HL-60 (cell line): ENCODE measurements around the gene DLX5.

Experiments
- DNase-seq, 2 experiments: peaks; one replicate each; pipeline ENCODE4 v3.0.0-alpha.2; 2010 to 2020; ENCODE audit warnings: low read depth in 1 of 2, low spot score in 1 of 2
- H3K27ac ChIP-seq: fragments of 250-450 bp; sonication (Bioruptor Pico); replicated peaks from 2 replicates; pipeline ENCODE4 v1.5.1; 2020; ENCODE audit warnings: mild to moderate bottlenecking, moderate library complexity
- H3K27me3 ChIP-seq: fragments of 250-450 bp; sonication (Bioruptor Pico); 2 replicates; pipeline ENCODE4 v1.5.1; 2021; ENCODE audit warnings: mild to moderate bottlenecking, moderate library complexity; ENCODE audit not compliant: insufficient read depth, poor library complexity, severe bottlenecking
- H3K4me3 ChIP-seq: replicated peaks from 2 replicates; pipeline ENCODE4 v1.5.1; 2011; ENCODE audit warnings: mild to moderate bottlenecking, control low read depth, low read length; ENCODE audit not compliant: insufficient read depth
- GABPA ChIP-seq: IDR thresholded peaks from 2 replicates; pipeline ENCODE4 v1.6.1; 2012; ENCODE audit warnings: low read depth
- POLR2AphosphoS5 ChIP-seq: IDR thresholded peaks from 2 replicates; pipeline ENCODE4 v1.6.1; 2012; ENCODE audit warnings: low read depth
- SPI1 ChIP-seq: IDR thresholded peaks from 2 replicates; pipeline ENCODE4 v1.6.1; 2012; ENCODE audit warnings: low read depth, mild to moderate bottlenecking, borderline replicate concordance
- TF ChIP-seq, protein P1 (sequence below): IDR thresholded peaks from 2 replicates; pipeline ENCODE4 v1.6.1; 2012; ENCODE audit warnings: low read depth; ENCODE audit not compliant: insufficient replicate concordance
- TF ChIP-seq, protein P2 (sequence below): IDR thresholded peaks from one replicate; pipeline ENCODE4 v1.5.1; 2011; ENCODE audit warnings: low read length, control low read depth, inconsistent platforms; ENCODE audit not compliant: insufficient read depth

Gene DLX5

DNA sequence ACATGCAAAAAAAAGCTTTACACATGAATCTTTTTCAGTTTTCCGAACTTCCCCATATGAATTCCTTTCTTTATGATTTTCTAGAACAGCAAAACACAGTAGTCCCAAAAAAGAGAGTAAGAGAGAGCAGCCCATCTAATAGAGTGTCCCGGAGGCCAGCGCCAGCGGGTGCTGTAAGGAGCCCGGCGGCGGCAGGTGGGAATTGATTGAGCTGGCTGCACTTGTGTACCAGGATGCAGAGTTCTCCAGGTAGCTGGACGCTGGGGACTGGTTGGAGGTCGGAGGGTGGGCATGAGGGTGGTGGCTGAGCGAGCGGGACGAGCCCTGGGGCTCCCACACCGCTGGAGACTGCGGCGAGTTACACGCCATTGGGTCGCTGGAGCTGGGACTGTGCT, 4.0 kb downstream of the DLX5 start:
- H3K27me3 ChIP-seq = peaks cover 82% of the 10 kb centered on the region
- DNase-seq = no peak
- TF ChIP-seq SPI1 (no peak), POLR2AphosphoS5 (no peak), GABPA (no peak)
- TF ChIP-seq, protein P1, sequence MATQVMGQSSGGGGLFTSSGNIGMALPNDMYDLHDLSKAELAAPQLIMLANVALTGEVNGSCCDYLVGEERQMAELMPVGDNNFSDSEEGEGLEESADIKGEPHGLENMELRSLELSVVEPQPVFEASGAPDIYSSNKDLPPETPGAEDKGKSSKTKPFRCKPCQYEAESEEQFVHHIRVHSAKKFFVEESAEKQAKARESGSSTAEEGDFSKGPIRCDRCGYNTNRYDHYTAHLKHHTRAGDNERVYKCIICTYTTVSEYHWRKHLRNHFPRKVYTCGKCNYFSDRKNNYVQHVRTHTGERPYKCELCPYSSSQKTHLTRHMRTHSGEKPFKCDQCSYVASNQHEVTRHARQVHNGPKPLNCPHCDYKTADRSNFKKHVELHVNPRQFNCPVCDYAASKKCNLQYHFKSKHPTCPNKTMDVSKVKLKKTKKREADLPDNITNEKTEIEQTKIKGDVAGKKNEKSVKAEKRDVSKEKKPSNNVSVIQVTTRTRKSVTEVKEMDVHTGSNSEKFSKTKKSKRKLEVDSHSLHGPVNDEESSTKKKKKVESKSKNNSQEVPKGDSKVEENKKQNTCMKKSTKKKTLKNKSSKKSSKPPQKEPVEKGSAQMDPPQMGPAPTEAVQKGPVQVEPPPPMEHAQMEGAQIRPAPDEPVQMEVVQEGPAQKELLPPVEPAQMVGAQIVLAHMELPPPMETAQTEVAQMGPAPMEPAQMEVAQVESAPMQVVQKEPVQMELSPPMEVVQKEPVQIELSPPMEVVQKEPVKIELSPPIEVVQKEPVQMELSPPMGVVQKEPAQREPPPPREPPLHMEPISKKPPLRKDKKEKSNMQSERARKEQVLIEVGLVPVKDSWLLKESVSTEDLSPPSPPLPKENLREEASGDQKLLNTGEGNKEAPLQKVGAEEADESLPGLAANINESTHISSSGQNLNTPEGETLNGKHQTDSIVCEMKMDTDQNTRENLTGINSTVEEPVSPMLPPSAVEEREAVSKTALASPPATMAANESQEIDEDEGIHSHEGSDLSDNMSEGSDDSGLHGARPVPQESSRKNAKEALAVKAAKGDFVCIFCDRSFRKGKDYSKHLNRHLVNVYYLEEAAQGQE = no peak
- TF ChIP-seq, protein P2, sequence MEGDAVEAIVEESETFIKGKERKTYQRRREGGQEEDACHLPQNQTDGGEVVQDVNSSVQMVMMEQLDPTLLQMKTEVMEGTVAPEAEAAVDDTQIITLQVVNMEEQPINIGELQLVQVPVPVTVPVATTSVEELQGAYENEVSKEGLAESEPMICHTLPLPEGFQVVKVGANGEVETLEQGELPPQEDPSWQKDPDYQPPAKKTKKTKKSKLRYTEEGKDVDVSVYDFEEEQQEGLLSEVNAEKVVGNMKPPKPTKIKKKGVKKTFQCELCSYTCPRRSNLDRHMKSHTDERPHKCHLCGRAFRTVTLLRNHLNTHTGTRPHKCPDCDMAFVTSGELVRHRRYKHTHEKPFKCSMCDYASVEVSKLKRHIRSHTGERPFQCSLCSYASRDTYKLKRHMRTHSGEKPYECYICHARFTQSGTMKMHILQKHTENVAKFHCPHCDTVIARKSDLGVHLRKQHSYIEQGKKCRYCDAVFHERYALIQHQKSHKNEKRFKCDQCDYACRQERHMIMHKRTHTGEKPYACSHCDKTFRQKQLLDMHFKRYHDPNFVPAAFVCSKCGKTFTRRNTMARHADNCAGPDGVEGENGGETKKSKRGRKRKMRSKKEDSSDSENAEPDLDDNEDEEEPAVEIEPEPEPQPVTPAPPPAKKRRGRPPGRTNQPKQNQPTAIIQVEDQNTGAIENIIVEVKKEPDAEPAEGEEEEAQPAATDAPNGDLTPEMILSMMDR = no peak
- no peak overlapping the region for H3K4me3 ChIP-seq
- H3K27ac ChIP-seq = no peak overlapping the region

- H3K27ac ChIP-seq = no peak overlapping the region
- no peak overlapping the region for H3K4me3 ChIP-seq
These were observed 4.9 kb downstream of the DLX5 start for GRCh38 chr7:97019710-97020225.

GRCh38 chr7:97018791-97019531, 5.7 kb downstream of the DLX5 start:
- H3K27me3 ChIP-seq = peaks cover 79% of the 10 kb centered on the region
- no peak overlapping the region for H3K27ac ChIP-seq
- TF ChIP-seq SPI1 (no peak), GABPA (no peak), POLR2AphosphoS5 (no peak)
- TF ChIP-seq, protein P2 = no peak
- TF ChIP-seq, protein P1 = no peak
- no peak for DNase-seq
- H3K4me3 ChIP-seq = no peak overlapping the region

More at GRCh38 chr7:97019710-97020225, 4.9 kb downstream of the DLX5 start:
- no peak for DNase-seq
- H3K27me3 ChIP-seq = peaks cover 81% of the 10 kb centered on the region
- TF ChIP-seq, protein P1 = no peak
